OCI-LY7 (cell line): ENCODE results near the gene ROPN1L. TPM values are rescaled to one million over a fixed set of nuclear protein-coding genes. Genes with fewer than 3 reads are reported as not detected.

ENCODE experiments used
- BruUV-seq: library from RNA; stranded (reverse); fragments of 400-500 nt; replicated peaks from 2 replicates; lab custom pipeline; 2021; lab: Mats Ljungman, UMichigan
- CTCF ChIA-PET: fragments of 300-600 bp; sonication (Branson Sonifier 250); formaldehyde crosslinking; loops from one replicate; lab custom pipeline; 2022; ENCODE audit warnings: antibody characterized with exemption; ENCODE audit not compliant: unreplicated experiment; lab: Charles Lee
- POLR2A ChIA-PET: fragments of 300-600 bp; sonication (Branson Sonifier 250); formaldehyde crosslinking; loops from one replicate; lab custom pipeline; 2022; ENCODE audit warnings: antibody characterized with exemption; lab: Charles Lee
- DNase-seq: peaks from one replicate; pipeline ENCODE4 v3.0.0-alpha.2; 2015; ENCODE audit warnings: low spot score
- H2AFZ ChIP-seq: fragments of 200-600 bp; sonication (generic), shearing (Covaris generic); 2 replicates; pipeline ENCODE4 v1.6.1; 2014; ENCODE audit warnings: mild to moderate bottlenecking, antibody characterized with exemption, low read length, moderate library complexity
- H3K27ac ChIP-seq: fragments of 200-600 bp; sonication (generic); 2 replicates; pipeline ENCODE4 v1.5.1; 2014; ENCODE audit warnings: mixed run types, low read depth, mild to moderate bottlenecking, moderate library complexity, low read length, inconsistent platforms; ENCODE audit not compliant: poor library complexity, severe bottlenecking
- H3K36me3 ChIP-seq: fragments of 200-600 bp; sonication (generic); 2 replicates; pipeline ENCODE4 v1.6.1; 2014; ENCODE audit warnings: mild to moderate bottlenecking, antibody characterized with exemption, low read length, moderate library complexity, mixed read lengths; ENCODE audit not compliant: insufficient read depth
- H3K4me1 ChIP-seq: fragments of 200-600 bp; sonication (generic); 2 replicates; pipeline ENCODE4 v1.5.1; 2014; ENCODE audit warnings: mild to moderate bottlenecking, low read length; ENCODE audit not compliant: insufficient read depth, poor library complexity, severe bottlenecking
- H3K4me2 ChIP-seq: fragments of 200-600 bp; sonication (generic); 2 replicates; pipeline ENCODE4 v1.6.1; 2014; ENCODE audit warnings: mild to moderate bottlenecking, low read length
- H3K4me3 ChIP-seq: fragments of 200-600 bp; sonication (generic); 2 replicates; pipeline ENCODE4 v1.5.1; 2014; ENCODE audit warnings: mild to moderate bottlenecking, low read depth, low read length; ENCODE audit not compliant: poor library complexity, severe bottlenecking
- H3K79me2 ChIP-seq: fragments of 200-600 bp; sonication (generic); 2 replicates; pipeline ENCODE4 v1.6.1; 2016; ENCODE audit warnings: low read depth, mild to moderate bottlenecking, low read length, moderate library complexity, mixed read lengths; ENCODE audit not compliant: insufficient read depth
- H3K9me2 ChIP-seq: fragments of 200-600 bp; sonication (generic); 2 replicates; pipeline ENCODE4 v1.6.1; 2016; ENCODE audit warnings: mild to moderate bottlenecking, low read length, mixed read lengths; ENCODE audit not compliant: insufficient read depth
- H3K9me3 ChIP-seq: fragments of 200-600 bp; sonication (generic); 2 replicates; pipeline ENCODE4 v1.6.1; 2014; ENCODE audit warnings: mild to moderate bottlenecking, mixed run types, low read length, mixed read lengths
- H4K20me1 ChIP-seq: fragments of 200-600 bp; sonication (generic); 2 replicates; pipeline ENCODE4 v1.6.1; 2014; ENCODE audit warnings: mild to moderate bottlenecking, antibody characterized with exemption, low read length, moderate library complexity, mixed read lengths; ENCODE audit not compliant: insufficient read depth
- CTCF ChIP-seq: fragments of 200-600 bp; sonication (generic); conservative IDR thresholded peaks from 2 replicates; pipeline ENCODE4 v1.5.1; 2014; ENCODE audit warnings: mild to moderate bottlenecking, antibody characterized with exemption, low read length, moderate library complexity, mixed read lengths
- EZH2phosphoT487 ChIP-seq: fragments of 200-600 bp; sonication (generic); IDR thresholded peaks from 2 replicates; pipeline ENCODE4 v1.6.1; 2018; ENCODE audit warnings: low read depth, borderline replicate concordance, mild to moderate bottlenecking, mixed run types, antibody characterized with exemption, low read length, moderate library complexity, mixed read lengths
- intact Hi-C: fragments of 100-400 bp; cut with micrococcal nuclease; formaldehyde crosslinking; loops from one replicate; pipeline ENCODE4 v1.10.0; 2022; ENCODE audit not compliant: unreplicated experiment
- total RNA-seq, 2 experiments: library from RNA; depleted of rRNA in 1 of 2; stranded (reverse); fragments of >200 nt in 1 of 2; shearing (Covaris generic) in 1 of 2; gene quantifications; 2 replicates each; pipeline ENCODE4 v1.2.3, GENCODE V29; 2014 to 2022

ROPN1L gene
- total RNA-seq, 2 experiments from 2014 or later = 0.35 to 0.36 TPM

DNA sequence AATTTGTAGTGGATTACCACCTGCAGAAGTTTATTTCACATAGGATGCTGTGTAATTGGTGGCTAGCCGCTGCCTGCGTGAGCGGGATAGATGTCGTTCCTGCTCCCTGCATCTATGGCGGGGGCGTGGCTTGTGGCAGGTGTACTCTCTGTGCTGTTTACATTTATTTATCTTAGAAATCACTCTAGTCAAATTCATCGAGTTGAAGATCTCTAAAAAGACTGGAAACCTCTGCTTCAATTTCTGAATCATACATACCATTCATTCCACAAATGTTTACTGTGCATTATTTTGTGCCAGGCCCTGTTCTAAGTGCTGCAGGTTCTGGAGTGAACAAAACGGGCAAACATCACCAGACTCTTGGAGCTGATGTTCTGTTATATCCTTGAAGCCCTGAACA is 11.9 kb downstream of the ROPN1L start:
- Histone ChIP-seq H3K9me2 (no peaks in the 10 kb centered on the region), H4K20me1 (no peaks in the 10 kb centered on the region), H3K27ac (no peak overlapping the region), H3K4me3 (no peak overlapping the region), H3K4me1 (peaks cover 5% of the 10 kb centered on the region), H3K4me2 (no peak overlapping the region), H3K79me2 (no peaks in the 10 kb centered on the region), H3K36me3 (no peaks in the 10 kb centered on the region), H3K9me3 (no peaks in the 10 kb centered on the region), H2AFZ (no peak overlapping the region)
- BruUV-seq = no TSS peak
- POLR2A ChIA-PET = interaction anchor here (0.8 to 2.1 kb wide), 3 partner anchors 8 to 173 kb away, joined by 3 to 12 read pairs (median 3); no protein-coding TSS in a partner anchor
- CTCF ChIA-PET = interaction anchor here (1.8 kb wide), 1 partner anchor 174 kb away, joined by 11 read pairs; no protein-coding TSS in a partner anchor
- no peak for DNase-seq
- intact Hi-C loops = loop anchor here (2.0 to 10.0 kb wide), 3 partner anchors 245 to 411 kb away; partner anchors contain the start of gene DAP
- TF ChIP-seq CTCF (no peak), EZH2phosphoT487 (no peak)

- no peaks in the 10 kb centered on the region for H3K9me3 ChIP-seq
- H4K20me1 ChIP-seq = no peaks in the 10 kb centered on the region
- H2AFZ ChIP-seq = no peak overlapping the region
- peaks cover 5% of the 10 kb centered on the region for H3K4me1 ChIP-seq
- no peaks in the 10 kb centered on the region for H3K79me2 ChIP-seq
- no TSS peak for BruUV-seq
- no peaks in the 10 kb centered on the region for H3K9me2 ChIP-seq
- intact Hi-C loops = loop anchor here (10.0 kb wide), 2 partner anchors 310 to 410 kb away; partner anchors contain the start of gene DAP
- no peak overlapping the region for H3K4me2 ChIP-seq
- ChIA-PET POLR2A (interaction anchor here (0.8 to 2.1 kb wide), 4 partner anchors 35 to 172 kb away, joined by 3 to 12 read pairs (median 4); no protein-coding TSS in a partner anchor), CTCF (interaction anchor here (4.0 kb wide), 1 partner anchor 173 kb away, joined by 16 read pairs; no protein-coding TSS in a partner anchor)
- no peak for DNase-seq
- H3K36me3 ChIP-seq = no peaks in the 10 kb centered on the region
- H3K27ac ChIP-seq = no peak overlapping the region
- TF ChIP-seq EZH2phosphoT487 = no peak
- no peak for TF ChIP-seq CTCF
- no peak overlapping the region for H3K4me3 ChIP-seq
Observed at GRCh38 chr5:10454591-10455276, 13.1 kb downstream of the ROPN1L start.

GRCh38 chr5:10455277-10455670 is 13.6 kb downstream of the ROPN1L start:
- intact Hi-C loops = loop anchor here (10.0 kb wide), 2 partner anchors 310 to 410 kb away; partner anchors contain the start of gene DAP
- Histone ChIP-seq H3K4me1 (peaks cover 5% of the 10 kb centered on the region), H3K79me2 (no peaks in the 10 kb centered on the region), H4K20me1 (no peaks in the 10 kb centered on the region), H3K9me3 (no peaks in the 10 kb centered on the region), H3K4me3 (no peak overlapping the region), H3K36me3 (no peaks in the 10 kb centered on the region), H3K4me2 (no peak overlapping the region), H3K27ac (no peak overlapping the region), H3K9me2 (no peaks in the 10 kb centered on the region), H2AFZ (no peak overlapping the region)
- ChIA-PET POLR2A (interaction anchor here (0.8 to 1.5 kb wide), 6 partner anchors 35 to 174 kb away, joined by 3 to 5 read pairs (median 3); no protein-coding TSS in a partner anchor), CTCF (interaction anchor here (0.8 to 4.0 kb wide), 2 partner anchors 152 to 172 kb away, joined by 3 to 16 read pairs; no protein-coding TSS in a partner anchor)
- DNase-seq = no peak
- BruUV-seq = no TSS peak
- TF ChIP-seq EZH2phosphoT487 = no peak
- TF ChIP-seq CTCF = no peak
